B cell (primary cell): ENCODE results near the gene GRM8. TPM values are rescaled to one million over a fixed set of nuclear protein-coding genes. Genes with fewer than 3 reads are reported as not detected.

Source experiments
- ATAC-seq: fragments of 200-7000 bp; cut with Tn5 transposase; one replicate; pipeline ENCODE4 v1.10.0; 2021; ENCODE audit warnings: low read depth, mild to moderate bottlenecking, moderate number of reproducible peaks, moderate library complexity
- CTCF ChIA-PET: fragments of 350-600 bp; sonication (Branson Sonifier 250); formaldehyde crosslinking; loops from one replicate; lab custom pipeline; 2021; ENCODE audit warnings: antibody characterized with exemption, inconsistent platforms; lab: Charles Lee
- POLR2A ChIA-PET: fragments of 350-600 bp; sonication (Branson Sonifier 250); formaldehyde crosslinking; loops from one replicate; lab custom pipeline; 2021; ENCODE audit warnings: antibody characterized with exemption; lab: Charles Lee
- DNase-seq: peaks from one replicate; pipeline ENCODE4 v3.0.0; 2013
- H2AFZ ChIP-seq: 2 replicates; pipeline ENCODE4 v1.6.1; 2012; ENCODE audit warnings: mild to moderate bottlenecking, low read depth, low read length; ENCODE audit not compliant: insufficient read depth, poor library complexity, severe bottlenecking
- H3K27ac ChIP-seq, 2 donors: 1 replicate in 1 of 2; 2 replicates in 1 of 2; pipeline ENCODE4 v1.5.1; 2012 to 2013; ENCODE audit warnings: low read length in 2 of 2, mild to moderate bottlenecking in 2 of 2, moderate library complexity in 1 of 2
- H3K27me3 ChIP-seq, 4 experiments: fragments of 200-600 bp in 1 of 4; sonication (generic) in 1 of 4; replicated peaks in 1 of 4; 1 replicate in 2 of 4; 2 replicates in 2 of 4; pipeline versions ENCODE4 v1.6.1 to v1.7.0; 2013 to 2016; ENCODE audit warnings: low read length in 3 of 4, mild to moderate bottlenecking in 2 of 4, mixed read lengths in 1 of 4, moderate library complexity in 1 of 4; ENCODE audit not compliant: insufficient read depth in 4 of 4, control insufficient read depth in 3 of 4; ENCODE audit errors: control extremely low read depth in 1 of 4
- H3K36me3 ChIP-seq, 2 experiments: replicated peaks in 1 of 2; 1 replicate in 1 of 2; 2 replicates in 1 of 2; pipeline versions ENCODE4 v1.6.1 to v1.7.1; 2013; ENCODE audit warnings: low read length in 1 of 2; ENCODE audit not compliant: insufficient read depth in 2 of 2, control insufficient read depth in 1 of 2; ENCODE audit errors: control extremely low read depth in 1 of 2, extremely low read depth in 1 of 2
- H3K4me1 ChIP-seq, 2 donors: fragments of 200-600 bp in 1 of 2; sonication (generic) in 1 of 2; 1 replicate in 1 of 2; 2 replicates in 1 of 2; pipeline versions ENCODE4 v1.5.1 to v1.6.1; 2013 to 2017; ENCODE audit warnings: low read length in 2 of 2; ENCODE audit not compliant: control insufficient read depth in 2 of 2, insufficient read depth in 2 of 2
- H3K4me2 ChIP-seq: replicated peaks from 2 replicates; pipeline ENCODE3; 2012; ENCODE audit warnings: mild to moderate bottlenecking, low read depth, low read length; ENCODE audit not compliant: poor library complexity, severe bottlenecking
- H3K4me3 ChIP-seq, 5 experiments: fragments of 200-600 bp in 1 of 5; sonication (generic) in 1 of 5; 1 replicate in 3 of 5; 2 replicates in 2 of 5; pipeline versions ENCODE4 v1.5.1 to v1.7.0; 2011 to 2016; ENCODE audit warnings: low read length in 4 of 5, mild to moderate bottlenecking in 4 of 5, low read depth in 2 of 5, control low read depth in 1 of 5, moderate library complexity in 1 of 5; ENCODE audit not compliant: insufficient read depth in 1 of 5; ENCODE audit errors: control extremely low read depth in 1 of 5, extremely low read depth in 1 of 5
- H3K79me2 ChIP-seq: fragments of 200-600 bp; sonication (generic); one replicate; pipeline ENCODE4 v1.6.0; 2016; ENCODE audit warnings: low read length; ENCODE audit not compliant: control insufficient read depth, insufficient read depth
- H3K9ac ChIP-seq: fragments of 200-600 bp; sonication (generic); 2 replicates; pipeline ENCODE4 v1.6.1; 2017; ENCODE audit warnings: mild to moderate bottlenecking, low read length, moderate library complexity
- H3K9me3 ChIP-seq, 3 donors: one replicate each; pipeline versions ENCODE4 v1.6.1 to v1.7.1; 2013; ENCODE audit warnings: low read length in 2 of 3; ENCODE audit not compliant: control insufficient read depth in 2 of 3, insufficient read depth in 1 of 3; ENCODE audit errors: control extremely low read depth in 1 of 3
- H4K20me1 ChIP-seq: 2 replicates; pipeline ENCODE4 v1.6.0; 2012; ENCODE audit warnings: mild to moderate bottlenecking, low read length; ENCODE audit not compliant: insufficient read depth, control insufficient read depth, poor library complexity, severe bottlenecking
- H3K27ac Mint-ChIP-seq: one replicate; pipeline ENCODE4 v1.8.0; 2021; ENCODE audit warnings: mixed read lengths
- H3K27me3 Mint-ChIP-seq: one replicate; pipeline ENCODE4 v1.8.0; 2021; ENCODE audit warnings: mixed read lengths
- H3K4me1 Mint-ChIP-seq: one replicate; pipeline ENCODE4 v1.8.0; 2021; ENCODE audit warnings: mixed read lengths
- H3K4me3 Mint-ChIP-seq: one replicate; pipeline ENCODE4 v1.8.0; 2021; ENCODE audit warnings: mixed read lengths
- H3K9me3 Mint-ChIP-seq: one replicate; pipeline ENCODE4 v1.8.0; 2022; ENCODE audit warnings: mixed read lengths; ENCODE audit not compliant: insufficient read depth
- CTCF ChIP-seq: fragments of 200-600 bp; IDR thresholded peaks from one replicate; pipeline ENCODE4 v1.8.0; 2022; ENCODE audit warnings: antibody characterized with exemption, mild to moderate bottlenecking
- EZH2 ChIP-seq: IDR thresholded peaks from 2 replicates; pipeline ENCODE4 v1.6.1; 2012; ENCODE audit warnings: borderline replicate concordance, low read depth, mild to moderate bottlenecking, moderate library complexity, low read length; ENCODE audit not compliant: insufficient read depth, poor library complexity, severe bottlenecking
- WGBS: methylation state at CpG from one replicate; pipeline ENCODE4 v1.1.5; 2013; ENCODE audit warnings: missing lambda C conversion rate; ENCODE audit not compliant: insufficient coverage; 5-methylcytosine and 5-hydroxymethylcytosine counted together
- intact Hi-C: fragments of 100-400 bp; cut with micrococcal nuclease; formaldehyde crosslinking; loops from one replicate; pipeline ENCODE4 v1.10.0; 2022
- polyA plus RNA-seq: library from polyadenylated mRNA; depleted of rRNA; stranded (reverse); fragments of >200 nt; gene quantifications from 2 replicates; pipeline ENCODE4 v1.2.3, GENCODE V29; 2012
- total RNA-seq, 2 donors: library from RNA; stranded (reverse); fragments of 120-200 nt in 1 of 2; gene quantifications; 1 replicate in 1 of 2; 2 replicates in 1 of 2; pipeline versions ENCODE4 v1.2.3 to v1.2.4, GENCODE V29; 2013 to 2022

The GRM8 gene
- total and polyA plus RNA-seq, 2 donors (not counting 1 experiment from before 2014, with no cell fraction given): not detected

- Mint-ChIP-seq H3K9me3 (no peaks in the 10 kb centered on the region), H3K27me3 (no peaks in the 10 kb centered on the region), H3K4me1 (no peaks in the 10 kb centered on the region), H3K27ac (no peak overlapping the region), H3K4me3 (no peak overlapping the region)
- intact Hi-C loops: no loop called here
- Histone ChIP-seq H3K4me1 (no peaks in the 10 kb centered on the region), H3K9me3 (no peaks in the 10 kb centered on the region), H2AFZ (no peak overlapping the region), H3K4me3 (no peak overlapping the region), H4K20me1 (no peaks in the 10 kb centered on the region), H3K79me2 (no peaks in the 10 kb centered on the region), H3K4me2 (no peak overlapping the region), H3K27ac (no peak overlapping the region), H3K9ac (no peak overlapping the region), H3K27me3 (no peaks in the 10 kb centered on the region), H3K36me3 (no peaks in the 10 kb centered on the region)
- ChIA-PET POLR2A (no interaction called here), CTCF (no interaction called here)
- no peak for DNase-seq
- no peak for TF ChIP-seq EZH2
- no peak for TF ChIP-seq CTCF
- 63% methylated on average over 2 of the region's 2 CpGs for WGBS
- no peak for ATAC-seq
These were observed 758.9 kb downstream of the GRM8 start for GRCh38 chr7:126493801-126494200.

GRCh38 chr7:126489874-126490273, 762.9 kb downstream of the GRM8 start:
- Mint-ChIP-seq H3K4me3 (no peak overlapping the region), H3K9me3 (no peaks in the 10 kb centered on the region), H3K4me1 (no peaks in the 10 kb centered on the region), H3K27me3 (no peaks in the 10 kb centered on the region), H3K27ac (no peak overlapping the region)
- no peak overlapping the region for H3K4me2 ChIP-seq
- no peaks in the 10 kb centered on the region for H4K20me1 ChIP-seq
- ATAC-seq (no peak), DNase-seq (no peak)
- POLR2A ChIA-PET: no interaction called here
- no peaks in the 10 kb centered on the region for H3K79me2 ChIP-seq
- no peaks in the 10 kb centered on the region for H3K36me3 ChIP-seq
- H3K4me1 ChIP-seq: no peaks in the 10 kb centered on the region
- intact Hi-C loops: no loop called here
- H3K9ac ChIP-seq: no peak overlapping the region
- no peaks in the 10 kb centered on the region for H3K9me3 ChIP-seq
- WGBS: 85% methylated on average over 2 of the region's 2 CpGs
- no peaks in the 10 kb centered on the region for H3K27me3 ChIP-seq
- CTCF ChIA-PET: no interaction called here
- H2AFZ ChIP-seq: no peak overlapping the region
- no peak overlapping the region for H3K27ac ChIP-seq
- no peak for TF ChIP-seq CTCF
- TF ChIP-seq EZH2: no peak
- no peak overlapping the region for H3K4me3 ChIP-seq
